Neural progenitor cell (in vitro differentiated cells): ENCODE measurements around the gene FAM24A. TPM values are rescaled to one million over a fixed set of nuclear protein-coding genes. Genes with fewer than 3 reads are reported as not detected.

Experiments used
- DNase-seq: peaks from one replicate; pipeline ENCODE4 v3.0.0-alpha.2; 2016; ENCODE audit warnings: low spot score
- H2AFZ ChIP-seq: fragments of 200-600 bp; sonication (generic); replicated peaks from 2 replicates; pipeline ENCODE4 v1.6.1; 2016; ENCODE audit warnings: antibody characterized with exemption
- H3F3A ChIP-seq: fragments of 200-600 bp; sonication (generic); 2 replicates; pipeline ENCODE4 v1.6.1; 2016; ENCODE audit warnings: antibody characterized with exemption, low read depth
- H3K27ac ChIP-seq: fragments of 200-600 bp; sonication (generic); 2 replicates; pipeline ENCODE4 v1.5.1; 2016; ENCODE audit warnings: mild to moderate bottlenecking
- H3K27me3 ChIP-seq: fragments of 200-600 bp; sonication (generic); 2 replicates; pipeline ENCODE4 v1.6.1; 2016; ENCODE audit warnings: mild to moderate bottlenecking, moderate library complexity
- H3K36me3 ChIP-seq: fragments of 200-600 bp; sonication (generic); 2 replicates; pipeline ENCODE4 v1.5.1; 2016
- H3K4me1 ChIP-seq: fragments of 200-600 bp; sonication (generic); 2 replicates; pipeline ENCODE4 v1.6.1; 2016; ENCODE audit warnings: mixed run types
- H3K4me2 ChIP-seq: fragments of 200-600 bp; sonication (generic); 2 replicates; pipeline ENCODE4 v1.6.1; 2016
- H3K4me3 ChIP-seq: fragments of 200-600 bp; sonication (generic); 2 replicates; pipeline ENCODE4 v1.5.1; 2016
- H3K79me2 ChIP-seq: fragments of 200-600 bp; sonication (generic); 2 replicates; pipeline ENCODE4 v1.6.1; 2016; ENCODE audit warnings: low read depth
- H3K9ac ChIP-seq: fragments of 200-600 bp; sonication (generic); 2 replicates; pipeline ENCODE4 v1.6.1; 2016
- H3K9me3 ChIP-seq: fragments of 200-600 bp; sonication (generic); 2 replicates; pipeline ENCODE4 v1.5.1; 2016; ENCODE audit warnings: low read depth
- H4K20me1 ChIP-seq: fragments of 200-600 bp; sonication (generic); 2 replicates; pipeline ENCODE4 v1.6.1; 2016; ENCODE audit warnings: low read depth
- H3K27ac Mint-ChIP-seq: 3 replicates; pipeline ENCODE4 v1.8.0; 2021; ENCODE audit warnings: mixed read lengths
- H3K27me3 Mint-ChIP-seq: 2 replicates; pipeline ENCODE4 v1.8.0; 2022; ENCODE audit warnings: low read depth, mild to moderate bottlenecking, inconsistent platforms, moderate library complexity, mixed read lengths; ENCODE audit not compliant: insufficient read depth
- H3K36me3 Mint-ChIP-seq: 3 replicates; pipeline ENCODE4 v1.8.0; 2021; ENCODE audit warnings: mixed read lengths
- H3K4me1 Mint-ChIP-seq: 3 replicates; pipeline ENCODE4 v1.8.0; 2021; ENCODE audit warnings: mixed read lengths
- H3K4me3 Mint-ChIP-seq: 3 replicates; pipeline ENCODE4 v1.8.0; 2021; ENCODE audit warnings: mild to moderate bottlenecking, moderate library complexity, mixed read lengths
- H3K9me3 Mint-ChIP-seq: 3 replicates; pipeline ENCODE4 v1.8.0; 2020; ENCODE audit warnings: mixed read lengths
- CTCF ChIP-seq: fragments of 200-600 bp; sonication (generic); IDR thresholded peaks from 2 replicates; pipeline ENCODE4 v1.5.1; 2017; ENCODE audit warnings: antibody characterized with exemption, mild to moderate bottlenecking
- EZH2 ChIP-seq: fragments of 200-600 bp; sonication (generic); IDR thresholded peaks from 2 replicates; pipeline ENCODE4 v1.6.1; 2017; ENCODE audit warnings: antibody characterized with exemption, mild to moderate bottlenecking, moderate library complexity
- EZH2phosphoT487 ChIP-seq: fragments of 200-600 bp; sonication (generic); IDR thresholded peaks from 2 replicates; pipeline ENCODE4 v1.6.1; 2017; ENCODE audit warnings: antibody characterized with exemption
- total RNA-seq: library from RNA; depleted of rRNA; stranded (reverse); fragments of >200 nt; gene quantifications from 2 replicates; pipeline ENCODE4 v1.2.3, GENCODE V29; 2015; ENCODE audit warnings: low replicate concordance

The FAM24A gene
- total RNA-seq, 1 donor from 2014 or later, result not detected

- H3K4me3 ChIP-seq, result no peak overlapping the region
- H2AFZ ChIP-seq, result no peak overlapping the region
- no peaks in the 10 kb centered on the region for H3K9me3 ChIP-seq
- H3K27me3 ChIP-seq, result peaks cover 19% of the 10 kb centered on the region
- H4K20me1 ChIP-seq, result no peaks in the 10 kb centered on the region
- Mint-ChIP-seq H3K4me1 (peaks cover 16% of the 10 kb centered on the region), H3K9me3 (no peaks in the 10 kb centered on the region), H3K27ac (no peak overlapping the region), H3K27me3 (peaks cover 2% of the 10 kb centered on the region), H3K4me3 (no peak overlapping the region), H3K36me3 (peaks cover 4% of the 10 kb centered on the region)
- no peak overlapping the region for H3K27ac ChIP-seq
- no peak for TF ChIP-seq EZH2
- TF ChIP-seq CTCF, result no peak
- TF ChIP-seq EZH2phosphoT487, result no peak
- no peak for DNase-seq
- H3K4me2 ChIP-seq, result no peak overlapping the region
- H3K79me2 ChIP-seq, result peaks cover 11% of the 10 kb centered on the region
- H3K4me1 ChIP-seq, result peaks cover 4% of the 10 kb centered on the region
- no peaks in the 10 kb centered on the region for H3F3A ChIP-seq
- no peaks in the 10 kb centered on the region for H3K36me3 ChIP-seq
- no peak overlapping the region for H3K9ac ChIP-seq
Observed at GRCh38 chr10:122957474-122957873, 47.1 kb downstream of the FAM24A start.

- Histone ChIP-seq H3K4me1 (no peaks in the 10 kb centered on the region), H4K20me1 (no peaks in the 10 kb centered on the region), H3K36me3 (no peaks in the 10 kb centered on the region), H3K79me2 (no peaks in the 10 kb centered on the region), H3K4me3 (no peak overlapping the region), H3K9me3 (no peaks in the 10 kb centered on the region), H3F3A (no peaks in the 10 kb centered on the region), H3K27me3 (no peaks in the 10 kb centered on the region), H3K4me2 (no peak overlapping the region), H3K9ac (no peak overlapping the region), H3K27ac (no peak overlapping the region), H2AFZ (no peak overlapping the region)
- Mint-ChIP-seq H3K4me1 (no peaks in the 10 kb centered on the region), H3K27me3 (no peaks in the 10 kb centered on the region), H3K27ac (no peak overlapping the region), H3K36me3 (no peaks in the 10 kb centered on the region), H3K9me3 (peaks cover 17% of the 10 kb centered on the region), H3K4me3 (no peak overlapping the region)
- TF ChIP-seq EZH2phosphoT487 (no peak), CTCF (no peak), EZH2 (no peak)
- no peak for DNase-seq
Observed at GRCh38 chr10:122962405-122962804, 52.0 kb downstream of the FAM24A start.

Other genes with a start within 250 kb of the FAM24A start
- gene C10orf120, start 210.8 kb upstream of the FAM24A start, total RNA-seq, result not detected in 2 replicates
- gene CUZD1, start 64.8 kb upstream of the FAM24A start, total RNA-seq, result 0.43 and 0.74 TPM in 2 replicates
- not detected in 2 replicates for gene FAM24B, start 31.0 kb upstream of the FAM24A start, total RNA-seq
- gene C10orf88, start 43.6 kb downstream of the FAM24A start, total RNA-seq, result 11.4 and 17.7 TPM in 2 replicates
- 12.5 and 18.1 TPM in 2 replicates for gene PSTK, start 69.8 kb downstream of the FAM24A start, total RNA-seq
- 5.5 and 10.7 TPM in 2 replicates for gene IKZF5, start 98.2 kb downstream of the FAM24A start, total RNA-seq
- 8.9 and 15.0 TPM in 2 replicates for gene ACADSB, start 98.4 kb downstream of the FAM24A start, total RNA-seq
- 0.12 TPM in 1 of 2 replicates, not detected in the other for gene HMX3, start 225.4 kb downstream of the FAM24A start, total RNA-seq
- 0.15 and 0.21 TPM in 2 replicates for gene HMX2, start 237.5 kb downstream of the FAM24A start, total RNA-seq
- gene BUB3, start 243.8 kb downstream of the FAM24A start, total RNA-seq, result 245 and 249 TPM in 2 replicates